Testis (tissue), 2 donors: ENCODE results near the gene UNC5B.

Experiments
- CTCF ChIP-seq, 3 experiments: fragments of 450-650 bp in 2 of 3; fragments of 200-600 bp in 1 of 3; sonication (generic) in 1 of 3; IDR thresholded peaks; one replicate each; pipeline ENCODE4 v1.5.1; 2016 to 2019; ENCODE audit warnings: antibody characterized with exemption in 3 of 3, mild to moderate bottlenecking in 2 of 3, moderate library complexity in 1 of 3
- POLR2A ChIP-seq: fragments of 450-650 bp; IDR thresholded peaks from one replicate; pipeline ENCODE4 v1.6.1; 2017; ENCODE audit warnings: antibody characterized with exemption, mild to moderate bottlenecking, moderate library complexity

- TF ChIP-seq CTCF (IDR thresholded peaks at IDR 0.05) (no peak), POLR2A (no peak)
Measured at GRCh38 chr10:71207578-71207977, 4.8 kb upstream of the UNC5B start.
